Smooth muscle cell of trachea (primary cell): ENCODE data around the gene FNDC5. TPM values are rescaled to one million over a fixed set of nuclear protein-coding genes. Genes with fewer than 3 reads are reported as not detected.

Experiments used
- total RNA-seq: library from RNA; depleted of rRNA; stranded (reverse); fragments of >200 nt; gene quantifications from 2 replicates; pipeline ENCODE4 v1.2.1, GENCODE V29; 2014

The FNDC5 gene
- total RNA-seq = 0.87 and 3.6 TPM in 2 replicates

GRCh38 chr1:32870615-32871363, at the start of gene FNDC5:
Gene FNDC5, minus strand, starts transcription at chr1:32870912.

GRCh38 chr1:32900956-32901822, 30.5 kb upstream of the FNDC5 start, which contains the start of gene TMEM54:
Gene TMEM54, minus strand, starts transcription at chr1:32901389. Its CDS starts 151 bp downstream, at chr1:32901238.

GRCh38 chr1:32886004-32886827, 15.5 kb upstream of the FNDC5 start, which contains the start of gene HPCA:
Gene HPCA, plus strand, starts transcription at chr1:32886491. Its CDS starts 2,408 bp downstream, at chr1:32888899.

GRCh38 chr1:32817159-32817814, 53.4 kb downstream of the FNDC5 start, which contains the start of the genes S100PBP and YARS1:
Gene S100PBP, plus strand, starts transcription at chr1:32817653. Its CDS starts 8,447 bp downstream, at chr1:32826100.
Gene YARS1, minus strand, starts transcription at chr1:32817358. Its CDS starts 114 bp downstream, at chr1:32817244.

Other genes starting within 250 kb of the FNDC5 start
- 29.9 and 40.6 TPM in 2 replicates for gene ZBTB8OS, start 220.4 kb downstream of the FNDC5 start, total RNA-seq
- 99.9 and 130 TPM in 2 replicates for gene RBBP4, start 219.7 kb downstream of the FNDC5 start, total RNA-seq
- gene SYNC, start 168.1 kb downstream of the FNDC5 start, total RNA-seq = 67.1 and 136 TPM in 2 replicates
- 139 and 154 TPM in 2 replicates for gene YARS1, start 53.6 kb downstream of the FNDC5 start, total RNA-seq
- gene S100PBP, start 53.3 kb downstream of the FNDC5 start, total RNA-seq = 29.9 and 70.5 TPM in 2 replicates
- gene HPCA, start 15.6 kb upstream of the FNDC5 start, total RNA-seq = not detected in 2 replicates
- gene TMEM54, start 30.5 kb upstream of the FNDC5 start, total RNA-seq = 36.7 and 59.0 TPM in 2 replicates
- gene RNF19B, start 93.9 kb upstream of the FNDC5 start, total RNA-seq = 11.3 and 13.2 TPM in 2 replicates
- 87.5 and 167 TPM in 2 replicates for gene AK2, start 166.0 kb upstream of the FNDC5 start, total RNA-seq
- gene AZIN2, start 210.2 kb upstream of the FNDC5 start, total RNA-seq = 4.2 and 6.0 TPM in 2 replicates